ENCODE results near the gene BHLHE41. TPM values are rescaled to one million over a fixed set of nuclear protein-coding genes. Genes with fewer than 3 reads are reported as not detected.

BHLHE41 gene
- polyA plus RNA-seq, 2 donors = 0.45 to 1.5 TPM

DNA sequence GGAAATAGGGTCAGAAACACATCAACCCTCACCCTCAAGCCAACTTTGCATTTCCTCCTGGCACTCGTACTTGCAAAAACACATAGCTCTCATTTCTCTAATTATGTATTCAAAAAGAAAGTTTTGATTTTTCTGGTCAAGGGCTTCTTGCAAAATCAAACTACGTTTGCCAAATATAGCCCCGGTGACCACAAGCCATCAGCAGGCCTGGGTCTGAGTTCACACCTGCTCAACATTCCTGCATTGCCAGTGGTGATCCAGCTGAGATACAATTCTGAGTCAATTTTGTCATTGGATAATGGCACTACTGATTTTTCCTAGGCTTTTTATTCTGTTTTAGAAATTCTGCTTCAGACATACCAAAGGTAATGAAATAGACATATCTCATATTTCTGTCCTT lies 10.7 kb upstream of the BHLHE41 start:
- Histone ChIP-seq H3K4me1 (ENCODE audit: control insufficient read depth in 2 of 2, insufficient read depth in 2 of 2, low read length in 1 of 2) (peaks cover 0 to 2% of the 10 kb centered on the region in 2 donors), H3K27me3 (ENCODE audit: control insufficient read depth in 1 of 2, insufficient read depth in 2 of 2, low read length in 2 of 2) (no peaks in the 10 kb centered on the region), H3K36me3 (ENCODE audit: control insufficient read depth in 2 of 2, insufficient read depth in 2 of 2, low read length in 1 of 2) (no peaks in the 10 kb centered on the region), H3K27ac (ENCODE audit: low read depth in 2 of 2, low read length in 1 of 2) (no peak overlapping the region), H3K9me3 (ENCODE audit: control insufficient read depth in 2 of 2, insufficient read depth in 1 of 2, low read depth in 1 of 2, low read length in 1 of 2) (no peaks in the 10 kb centered on the region), H3K4me3 (ENCODE audit: low read depth in 1 of 2, low read length in 2 of 2) (no peak overlapping the region)
- 60 to 69% methylated on average over 3 of the region's 3 CpGs for WGBS, 2 donors

DNA sequence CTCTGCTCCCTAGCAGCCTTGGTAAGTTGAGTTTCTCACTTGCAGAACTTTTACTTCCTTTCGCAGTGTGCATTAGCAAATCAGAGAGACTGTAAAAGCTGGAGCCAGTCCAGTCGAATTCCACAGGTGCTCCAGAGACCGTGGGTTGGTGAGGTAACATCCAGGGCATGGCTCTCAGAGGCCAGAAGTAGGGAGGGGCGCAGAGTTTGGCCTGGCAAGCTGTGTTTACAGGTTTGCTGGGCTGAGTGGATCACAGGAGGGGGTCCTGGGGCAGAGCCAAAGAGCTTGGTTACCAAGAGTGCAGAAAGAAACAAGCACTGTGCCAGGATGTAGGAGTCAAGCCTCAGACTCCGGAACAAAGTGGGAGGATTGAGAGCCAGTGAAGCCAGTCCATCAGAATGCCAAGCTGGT lies 10.2 kb upstream of the BHLHE41 start:
- H3K4me1 ChIP-seq (ENCODE audit: control insufficient read depth in 2 of 2, insufficient read depth in 2 of 2, low read length in 1 of 2) = peaks cover 0 to 2% of the 10 kb centered on the region in 2 donors
- H3K27ac ChIP-seq (ENCODE audit: low read depth in 2 of 2, low read length in 1 of 2) = peak overlapping the region in 1 of 2 donors; percentile 16
- no peaks in the 10 kb centered on the region for H3K9me3 ChIP-seq (ENCODE audit: control insufficient read depth in 2 of 2, insufficient read depth in 1 of 2, low read depth in 1 of 2, low read length in 1 of 2)
- H3K4me3 ChIP-seq (ENCODE audit: low read depth in 1 of 2, low read length in 2 of 2) = no peak overlapping the region
- no peaks in the 10 kb centered on the region for H3K36me3 ChIP-seq (ENCODE audit: control insufficient read depth in 2 of 2, insufficient read depth in 2 of 2, low read length in 1 of 2)
- no peaks in the 10 kb centered on the region for H3K27me3 ChIP-seq (ENCODE audit: control insufficient read depth in 1 of 2, insufficient read depth in 2 of 2, low read length in 2 of 2)
- 36 to 41% methylated on average over 5 of the region's 5 CpGs for WGBS, 2 donors

DNA sequence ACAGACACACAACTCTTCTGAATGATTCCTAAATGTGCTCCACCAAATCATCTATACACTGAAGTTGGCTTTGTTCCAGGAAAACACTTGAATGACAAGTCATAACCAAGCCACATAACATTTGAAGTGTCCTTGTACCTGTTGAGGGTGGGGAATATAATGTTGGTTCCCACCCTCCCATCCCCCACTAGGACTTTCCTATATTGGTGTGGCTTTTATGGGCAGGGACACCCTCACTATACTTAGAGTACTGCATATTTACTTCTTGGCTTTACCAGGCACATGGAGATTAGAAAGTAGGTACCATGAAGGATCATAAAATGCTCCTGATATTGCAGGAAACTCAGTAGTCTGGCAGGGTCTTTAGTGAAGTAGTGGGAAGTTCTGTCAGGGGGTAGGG lies 9.7 kb upstream of the BHLHE41 start:
- H3K36me3 ChIP-seq (ENCODE audit: control insufficient read depth in 2 of 2, insufficient read depth in 2 of 2, low read length in 1 of 2) = no peaks in the 10 kb centered on the region
- no peak overlapping the region for H3K27ac ChIP-seq (ENCODE audit: low read depth in 2 of 2, low read length in 1 of 2)
- H3K4me3 ChIP-seq (ENCODE audit: low read depth in 1 of 2, low read length in 2 of 2) = no peak overlapping the region

DNA sequence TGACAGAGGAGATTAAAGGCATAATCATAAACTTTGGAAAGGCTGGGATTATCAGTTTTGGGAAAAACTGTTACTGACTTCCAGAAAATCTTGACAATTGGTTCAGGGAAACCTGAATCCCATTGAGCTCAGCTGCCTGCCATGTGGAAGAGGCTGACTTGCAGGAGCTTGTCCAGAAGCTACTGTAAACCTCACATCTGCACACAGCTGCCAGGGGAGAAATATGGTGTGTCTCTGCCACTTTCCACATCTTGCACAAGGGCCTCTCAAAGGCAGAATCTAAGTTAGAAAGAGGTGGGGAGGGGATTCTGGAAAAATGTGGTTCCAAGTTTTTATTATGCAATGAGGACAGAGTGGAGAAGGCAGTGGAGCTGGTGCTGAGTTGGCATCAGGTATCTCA lies 8.7 kb upstream of the BHLHE41 start:
- Histone ChIP-seq H3K9me3 (ENCODE audit: control insufficient read depth in 2 of 2, insufficient read depth in 1 of 2, low read depth in 1 of 2, low read length in 1 of 2) (no peaks in the 10 kb centered on the region), H3K4me3 (ENCODE audit: low read depth in 1 of 2, low read length in 2 of 2) (no peak overlapping the region), H3K27ac (ENCODE audit: low read depth in 2 of 2, low read length in 1 of 2) (no peak overlapping the region), H3K36me3 (ENCODE audit: control insufficient read depth in 2 of 2, insufficient read depth in 2 of 2, low read length in 1 of 2) (no peaks in the 10 kb centered on the region), H3K27me3 (ENCODE audit: control insufficient read depth in 1 of 2, insufficient read depth in 2 of 2, low read length in 2 of 2) (no peaks in the 10 kb centered on the region), H3K4me1 (ENCODE audit: control insufficient read depth in 2 of 2, insufficient read depth in 2 of 2, low read length in 1 of 2) (peaks cover 0 to 2% of the 10 kb centered on the region in 2 donors)

More for the DNA sequence above, 9.7 kb upstream of the BHLHE41 start:
- H3K4me1 ChIP-seq (ENCODE audit: control insufficient read depth in 2 of 2, insufficient read depth in 2 of 2, low read length in 1 of 2) = peaks cover 0 to 2% of the 10 kb centered on the region in 2 donors
- no peaks in the 10 kb centered on the region for H3K9me3 ChIP-seq (ENCODE audit: control insufficient read depth in 2 of 2, insufficient read depth in 1 of 2, low read depth in 1 of 2, low read length in 1 of 2)
- H3K27me3 ChIP-seq (ENCODE audit: control insufficient read depth in 1 of 2, insufficient read depth in 2 of 2, low read length in 2 of 2) = no peaks in the 10 kb centered on the region

DNA sequence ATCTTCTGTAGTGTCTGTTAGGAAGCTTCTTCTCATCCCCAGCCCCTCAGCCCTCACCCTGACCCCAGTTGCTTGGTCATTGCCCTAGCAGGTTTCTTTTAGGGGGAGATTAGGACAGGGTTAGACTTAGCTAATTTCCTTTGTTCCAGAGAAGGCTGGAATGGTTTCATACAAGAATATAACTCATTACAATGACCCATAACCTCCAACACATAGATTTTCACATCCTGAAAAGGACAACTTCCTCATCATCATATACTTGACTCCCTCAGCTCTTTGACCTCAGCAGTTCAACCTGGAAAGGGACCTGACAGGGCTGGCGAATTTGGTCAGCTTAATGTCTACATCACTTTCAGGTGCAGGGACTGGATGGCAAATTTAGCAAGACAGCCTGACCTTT lies 8.0 kb upstream of the BHLHE41 start:
- peaks cover 0 to 2% of the 10 kb centered on the region in 2 donors for H3K4me1 ChIP-seq (ENCODE audit: control insufficient read depth in 2 of 2, insufficient read depth in 2 of 2, low read length in 1 of 2)
- H3K27me3 ChIP-seq (ENCODE audit: control insufficient read depth in 1 of 2, insufficient read depth in 2 of 2, low read length in 2 of 2) = no peaks in the 10 kb centered on the region
- H3K36me3 ChIP-seq (ENCODE audit: control insufficient read depth in 2 of 2, insufficient read depth in 2 of 2, low read length in 1 of 2) = no peaks in the 10 kb centered on the region
- no peaks in the 10 kb centered on the region for H3K9me3 ChIP-seq (ENCODE audit: control insufficient read depth in 2 of 2, insufficient read depth in 1 of 2, low read depth in 1 of 2, low read length in 1 of 2)
- 73 to 75% methylated on average over 1 of the region's 1 CpG for WGBS, 2 donors
- no peak overlapping the region for H3K4me3 ChIP-seq (ENCODE audit: low read depth in 1 of 2, low read length in 2 of 2)
- no peak overlapping the region for H3K27ac ChIP-seq (ENCODE audit: low read depth in 2 of 2, low read length in 1 of 2)

DNA sequence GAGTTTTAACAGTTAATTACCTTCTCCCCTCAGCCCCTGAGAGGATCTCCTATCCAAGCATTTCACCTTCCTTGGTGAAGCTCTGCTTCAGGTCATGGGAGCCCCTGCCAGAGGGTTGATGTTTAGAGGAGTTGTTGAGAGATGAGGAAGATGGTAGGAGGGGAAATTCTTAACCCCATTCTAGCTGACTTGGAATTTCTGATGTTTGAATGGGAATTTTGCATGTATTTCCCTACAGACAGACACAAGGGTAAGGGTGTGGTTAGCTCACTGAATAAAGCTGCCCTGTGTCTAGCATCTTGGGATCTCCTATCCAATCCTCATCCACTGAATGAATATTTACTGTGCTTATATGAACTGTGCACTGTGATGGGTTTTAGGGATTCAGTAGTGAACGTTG lies 7.1 kb upstream of the BHLHE41 start:
- no peak overlapping the region for H3K4me3 ChIP-seq (ENCODE audit: low read depth in 1 of 2, low read length in 2 of 2)
- H3K4me1 ChIP-seq (ENCODE audit: control insufficient read depth in 2 of 2, insufficient read depth in 2 of 2, low read length in 1 of 2) = peaks cover 0 to 2% of the 10 kb centered on the region in 2 donors
- no peaks in the 10 kb centered on the region for H3K36me3 ChIP-seq (ENCODE audit: control insufficient read depth in 2 of 2, insufficient read depth in 2 of 2, low read length in 1 of 2)
- 85 to 93% methylated on average over 1 of the region's 1 CpG for WGBS, 2 donors
- no peaks in the 10 kb centered on the region for H3K27me3 ChIP-seq (ENCODE audit: control insufficient read depth in 1 of 2, insufficient read depth in 2 of 2, low read length in 2 of 2)
- H3K9me3 ChIP-seq (ENCODE audit: control insufficient read depth in 2 of 2, insufficient read depth in 1 of 2, low read depth in 1 of 2, low read length in 1 of 2) = no peaks in the 10 kb centered on the region
- no peak overlapping the region for H3K27ac ChIP-seq (ENCODE audit: low read depth in 2 of 2, low read length in 1 of 2)

DNA sequence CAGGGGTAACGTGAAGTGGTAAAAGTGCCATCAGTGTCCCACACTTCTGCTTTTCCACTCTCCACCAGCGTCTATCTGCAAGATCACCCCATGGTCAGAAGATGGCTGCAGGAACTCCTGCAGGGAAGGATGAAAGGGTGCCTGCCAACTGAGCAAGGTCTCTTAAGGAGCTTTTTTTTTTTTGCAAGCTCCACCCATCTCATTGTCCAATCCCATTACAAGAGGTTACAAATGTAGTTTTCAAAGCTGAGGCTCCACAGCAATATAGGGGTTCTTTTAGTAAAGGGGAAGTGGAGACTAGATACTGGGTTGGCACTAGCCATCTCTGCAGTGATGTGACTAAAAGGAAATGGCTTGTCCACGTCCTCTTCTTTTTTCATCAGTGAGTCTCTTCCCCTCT lies 5.9 kb upstream of the BHLHE41 start:
- Histone ChIP-seq H3K9me3 (ENCODE audit: control insufficient read depth in 2 of 2, insufficient read depth in 1 of 2, low read depth in 1 of 2, low read length in 1 of 2) (no peaks in the 10 kb centered on the region), H3K36me3 (ENCODE audit: control insufficient read depth in 2 of 2, insufficient read depth in 2 of 2, low read length in 1 of 2) (no peaks in the 10 kb centered on the region), H3K4me3 (ENCODE audit: low read depth in 1 of 2, low read length in 2 of 2) (no peak overlapping the region), H3K27me3 (ENCODE audit: control insufficient read depth in 1 of 2, insufficient read depth in 2 of 2, low read length in 2 of 2) (no peaks in the 10 kb centered on the region), H3K4me1 (ENCODE audit: control insufficient read depth in 2 of 2, insufficient read depth in 2 of 2, low read length in 1 of 2) (peaks cover 0 to 2% of the 10 kb centered on the region in 2 donors), H3K27ac (ENCODE audit: low read depth in 2 of 2, low read length in 1 of 2) (no peak overlapping the region)
- 60 to 72% methylated on average over 3 of the region's 3 CpGs for WGBS, 2 donors

DNA sequence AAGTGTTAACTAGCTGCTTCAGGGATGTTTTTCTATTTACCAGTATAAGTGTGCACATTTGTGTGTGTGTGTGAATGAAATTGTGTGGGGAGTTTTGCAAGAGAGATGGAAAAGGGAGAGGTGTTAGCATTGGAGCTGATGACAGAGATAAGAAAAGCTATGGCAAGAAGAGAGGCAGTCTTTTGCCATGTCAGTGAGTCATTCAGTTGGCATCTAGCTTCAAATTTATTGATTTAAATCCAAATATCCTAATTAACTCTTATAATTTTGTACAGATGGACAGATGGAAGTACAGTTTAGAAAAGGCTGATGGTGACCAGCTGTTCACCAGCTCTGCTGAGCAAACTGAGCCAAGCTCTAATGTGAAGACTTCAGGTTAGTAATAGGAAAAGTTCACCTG lies 3.3 kb upstream of the BHLHE41 start:
- Histone ChIP-seq H3K9me3 (ENCODE audit: control insufficient read depth in 2 of 2, insufficient read depth in 1 of 2, low read depth in 1 of 2, low read length in 1 of 2) (no peaks in the 10 kb centered on the region), H3K4me3 (ENCODE audit: low read depth in 1 of 2, low read length in 2 of 2) (no peak overlapping the region), H3K27ac (ENCODE audit: low read depth in 2 of 2, low read length in 1 of 2) (no peak overlapping the region), H3K4me1 (ENCODE audit: control insufficient read depth in 2 of 2, insufficient read depth in 2 of 2, low read length in 1 of 2) (peaks cover 0 to 2% of the 10 kb centered on the region in 2 donors), H3K27me3 (ENCODE audit: control insufficient read depth in 1 of 2, insufficient read depth in 2 of 2, low read length in 2 of 2) (peaks cover 0 to 3% of the 10 kb centered on the region in 2 donors), H3K36me3 (ENCODE audit: control insufficient read depth in 2 of 2, insufficient read depth in 2 of 2, low read length in 1 of 2) (no peaks in the 10 kb centered on the region)

DNA sequence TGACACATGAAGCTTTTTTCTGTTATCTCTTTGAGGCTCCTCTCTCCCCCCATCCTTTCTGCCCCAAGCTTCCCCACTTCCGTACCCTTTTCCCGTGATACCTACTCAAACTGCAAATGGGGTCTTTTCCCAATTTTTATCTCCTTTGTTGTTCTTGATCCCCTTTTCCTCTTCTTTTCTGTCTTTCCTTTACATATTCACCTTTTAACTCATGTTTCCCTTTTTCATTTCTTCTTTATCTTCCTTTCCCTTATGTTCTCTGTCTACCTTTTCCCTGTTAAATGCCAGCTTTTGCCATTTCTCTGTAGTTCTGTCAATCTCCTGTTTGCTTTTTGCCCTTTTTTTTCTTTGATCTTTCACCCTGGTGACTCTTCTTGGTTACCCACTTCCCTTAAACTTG lies 2.6 kb upstream of the BHLHE41 start:
- 86 to 95% methylated on average over 2 of the region's 2 CpGs for WGBS, 2 donors
- Histone ChIP-seq H3K27ac (ENCODE audit: low read depth in 2 of 2, low read length in 1 of 2) (peak overlapping the region in 1 of 2 donors; percentile 24), H3K4me3 (ENCODE audit: low read depth in 1 of 2, low read length in 2 of 2) (no peak overlapping the region), H3K9me3 (ENCODE audit: control insufficient read depth in 2 of 2, insufficient read depth in 1 of 2, low read depth in 1 of 2, low read length in 1 of 2) (no peaks in the 10 kb centered on the region), H3K4me1 (ENCODE audit: control insufficient read depth in 2 of 2, insufficient read depth in 2 of 2, low read length in 1 of 2) (peaks cover 0 to 7% of the 10 kb centered on the region in 2 donors), H3K36me3 (ENCODE audit: control insufficient read depth in 2 of 2, insufficient read depth in 2 of 2, low read length in 1 of 2) (no peaks in the 10 kb centered on the region), H3K27me3 (ENCODE audit: control insufficient read depth in 1 of 2, insufficient read depth in 2 of 2, low read length in 2 of 2) (peaks cover 0 to 3% of the 10 kb centered on the region in 2 donors)

DNA sequence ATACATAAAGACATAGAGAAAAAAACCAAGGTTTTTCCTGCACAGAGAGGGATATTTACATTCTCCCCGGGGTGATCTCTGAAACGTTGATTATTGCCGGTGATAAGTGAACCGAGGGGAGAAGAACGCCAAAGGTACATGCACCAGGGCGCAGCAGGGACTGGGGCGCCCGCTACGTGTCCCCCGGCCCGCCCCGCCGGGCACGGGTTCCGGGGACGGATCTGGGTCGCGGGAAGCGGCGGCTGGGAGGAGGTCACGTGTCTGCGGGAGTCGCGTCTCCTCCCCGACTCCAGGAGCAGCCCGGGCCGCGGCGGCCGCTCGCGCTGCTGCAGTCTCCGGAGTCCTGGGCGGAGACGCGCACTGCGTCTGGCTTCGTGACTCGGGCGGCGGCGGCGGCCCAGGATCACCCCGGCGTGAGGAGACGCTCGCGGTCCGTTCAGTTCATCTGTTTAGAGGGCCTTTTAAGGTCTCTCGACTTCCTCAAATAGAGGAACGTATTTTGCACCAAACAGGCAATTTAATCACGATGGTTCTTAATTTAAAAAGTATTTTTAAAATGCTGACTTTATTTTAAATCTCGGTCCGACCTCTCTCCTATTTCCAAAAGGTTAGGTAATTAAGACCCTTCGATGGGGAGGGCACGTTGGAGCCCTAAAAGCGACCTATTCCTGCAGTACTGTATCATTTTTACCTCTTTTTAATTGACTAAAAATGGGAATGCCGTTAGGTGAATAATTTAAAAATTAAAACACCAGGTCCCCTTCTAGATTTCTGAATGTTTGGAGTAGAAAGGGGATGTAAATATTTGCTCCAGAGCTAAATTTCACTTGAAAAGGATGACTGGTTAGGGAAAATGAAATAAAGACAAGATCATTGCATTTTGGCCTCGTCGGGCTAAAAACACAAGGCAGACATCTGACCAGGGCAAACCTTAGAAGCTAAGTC lies 1.8 kb upstream of the BHLHE41 start:
- Histone ChIP-seq H3K4me3 (ENCODE audit: low read depth in 1 of 2, low read length in 2 of 2) (peak overlapping the region; percentile 50 to 62), H3K27ac (ENCODE audit: low read depth in 2 of 2, low read length in 1 of 2) (peak overlapping the region; percentile 88 to 94), H3K36me3 (ENCODE audit: control insufficient read depth in 2 of 2, insufficient read depth in 2 of 2, low read length in 1 of 2) (no peaks in the 10 kb centered on the region), H3K4me1 (ENCODE audit: control insufficient read depth in 2 of 2, insufficient read depth in 2 of 2, low read length in 1 of 2) (peaks cover 0 to 7% of the 10 kb centered on the region in 2 donors), H3K9me3 (ENCODE audit: control insufficient read depth in 2 of 2, insufficient read depth in 1 of 2, low read depth in 1 of 2, low read length in 1 of 2) (no peaks in the 10 kb centered on the region), H3K27me3 (ENCODE audit: control insufficient read depth in 1 of 2, insufficient read depth in 2 of 2, low read length in 2 of 2) (peaks cover 0 to 3% of the 10 kb centered on the region in 2 donors)
- WGBS, 2 donors = 5 to 6% methylated on average over 58 to 60 of the region's 60 CpGs
